ENCODE measurements around the gene LCP1.

DNA sequence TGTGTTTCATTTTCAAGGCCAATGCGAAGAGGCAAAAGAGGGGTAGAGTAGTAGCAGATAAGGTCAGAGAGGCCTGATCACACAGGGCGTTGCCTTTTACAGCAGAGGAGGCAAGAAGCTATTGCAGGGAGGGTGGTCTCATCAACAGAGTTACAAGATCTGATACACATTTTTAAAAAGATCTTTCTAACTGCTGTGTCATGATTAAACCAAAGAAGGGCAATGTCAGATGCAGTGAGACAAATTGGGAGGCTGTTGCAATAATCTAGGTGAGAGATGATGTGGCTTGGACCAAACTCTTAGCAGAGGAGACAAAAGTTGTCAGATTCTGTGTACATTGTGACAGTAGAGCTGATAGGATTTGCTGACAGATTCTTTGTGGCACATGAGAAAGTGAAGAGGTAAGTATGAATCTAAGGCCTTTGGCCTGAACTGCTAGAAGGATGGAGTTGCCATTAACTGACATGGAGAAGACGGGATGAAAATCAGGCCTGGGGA lies 16.8 kb upstream of the LCP1 start:
- TF ChIP-seq, protein P1, sequence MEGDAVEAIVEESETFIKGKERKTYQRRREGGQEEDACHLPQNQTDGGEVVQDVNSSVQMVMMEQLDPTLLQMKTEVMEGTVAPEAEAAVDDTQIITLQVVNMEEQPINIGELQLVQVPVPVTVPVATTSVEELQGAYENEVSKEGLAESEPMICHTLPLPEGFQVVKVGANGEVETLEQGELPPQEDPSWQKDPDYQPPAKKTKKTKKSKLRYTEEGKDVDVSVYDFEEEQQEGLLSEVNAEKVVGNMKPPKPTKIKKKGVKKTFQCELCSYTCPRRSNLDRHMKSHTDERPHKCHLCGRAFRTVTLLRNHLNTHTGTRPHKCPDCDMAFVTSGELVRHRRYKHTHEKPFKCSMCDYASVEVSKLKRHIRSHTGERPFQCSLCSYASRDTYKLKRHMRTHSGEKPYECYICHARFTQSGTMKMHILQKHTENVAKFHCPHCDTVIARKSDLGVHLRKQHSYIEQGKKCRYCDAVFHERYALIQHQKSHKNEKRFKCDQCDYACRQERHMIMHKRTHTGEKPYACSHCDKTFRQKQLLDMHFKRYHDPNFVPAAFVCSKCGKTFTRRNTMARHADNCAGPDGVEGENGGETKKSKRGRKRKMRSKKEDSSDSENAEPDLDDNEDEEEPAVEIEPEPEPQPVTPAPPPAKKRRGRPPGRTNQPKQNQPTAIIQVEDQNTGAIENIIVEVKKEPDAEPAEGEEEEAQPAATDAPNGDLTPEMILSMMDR (IDR thresholded peaks at IDR 0.05), result no peak
- no peak for TF ChIP-seq POLR2A (IDR thresholded peaks at IDR 0.05)

Data from prostate gland (tissue), 2 donors.